GF-D8 (cell line): ENCODE measurements around the gene MBLAC1.

ENCODE experiments used
- DNase-seq: peaks from one replicate; lab custom pipeline; 2025; lab: John Stamatoyannopoulos, UW

The MBLAC1 gene

DNA sequence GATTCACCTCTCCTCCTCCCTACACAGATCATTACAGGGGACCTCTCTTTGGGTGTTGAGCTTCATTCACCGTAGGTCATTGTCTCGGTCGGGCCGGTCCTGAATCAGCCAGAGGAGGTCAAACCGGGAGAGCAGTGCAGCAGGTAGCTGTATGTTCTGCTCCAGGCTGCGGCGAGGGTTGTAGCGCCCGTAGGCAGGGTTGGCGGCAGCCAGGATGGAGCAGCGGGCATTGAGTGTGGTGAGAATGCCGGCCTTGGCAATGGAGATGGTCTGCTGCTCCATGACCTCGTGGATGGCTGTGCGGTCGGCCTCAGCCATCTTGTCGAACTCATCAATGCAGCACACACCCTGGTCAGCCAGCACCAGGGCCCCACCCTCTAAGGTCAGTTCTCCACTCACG lies 31.1 kb upstream of the MBLAC1 start:
- no peak for DNase-seq

GRCh38 chr7:100098913-100099312 lies 27.9 kb upstream of the MBLAC1 start:
- DNase-seq, result no peak

GRCh38 chr7:100099452-100099851 lies 27.3 kb upstream of the MBLAC1 start:
- DNase-seq, result no peak

- peak; percentile 80 for DNase-seq
Observed at GRCh38 chr7:100100420-100101015, 26.2 kb upstream of the MBLAC1 start.

GRCh38 chr7:100101016-100101862 lies 25.5 kb upstream of the MBLAC1 start, which contains the start of the genes AP4M1 and MCM7:
Gene AP4M1, plus strand, starts transcription at chr7:100101643. Its CDS starts 72 bp downstream, at chr7:100101715.
Gene MCM7, minus strand, starts transcription at chr7:100101397. Its CDS starts 103 bp downstream, at chr7:100101294.
- peak; percentile 98 for DNase-seq

GRCh38 chr7:100102950-100103840 lies 23.6 kb upstream of the MBLAC1 start:
- no peak for DNase-seq

DNA sequence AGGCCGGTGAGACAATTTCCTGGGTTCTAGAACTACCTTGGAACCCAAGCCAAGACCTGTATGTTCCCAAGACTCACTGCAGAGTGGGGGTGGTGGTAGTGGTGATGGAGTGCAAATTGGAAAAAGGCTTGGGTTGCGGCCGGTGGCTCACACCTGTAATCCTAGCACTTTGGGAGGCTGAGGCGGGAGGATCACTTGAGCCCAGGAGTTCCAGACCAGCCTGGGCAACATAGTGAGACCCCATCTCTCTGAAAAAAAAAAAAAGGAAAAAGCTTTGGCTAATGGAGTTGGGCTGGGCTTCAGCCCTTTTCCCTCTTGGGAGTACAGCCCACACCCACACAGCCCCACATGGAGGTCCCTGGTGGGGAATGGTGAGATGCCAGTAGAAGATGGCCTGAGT lies 21.2 kb upstream of the MBLAC1 start:
- no peak for DNase-seq

DNA sequence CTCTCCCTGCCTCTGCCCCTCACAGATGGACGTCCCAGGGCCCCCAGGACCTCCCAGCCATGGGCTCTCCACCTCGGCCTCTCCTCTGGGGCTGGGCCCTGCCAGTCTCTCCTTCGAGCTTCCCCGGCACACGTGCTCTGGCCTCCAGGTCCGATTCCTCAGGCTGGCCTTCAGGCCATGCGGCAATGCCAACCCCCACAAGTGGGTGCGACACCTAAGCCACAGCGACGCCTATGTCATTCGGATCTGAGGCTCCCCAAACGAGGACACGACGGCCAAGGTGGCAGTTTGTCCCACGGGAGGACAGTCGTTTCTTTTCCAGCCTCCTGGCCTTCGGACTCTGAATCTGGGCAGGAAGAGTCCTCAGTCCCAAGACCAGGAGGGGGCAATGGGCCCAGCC lies 20.1 kb upstream of the MBLAC1 start:
- no peak for DNase-seq

DNA sequence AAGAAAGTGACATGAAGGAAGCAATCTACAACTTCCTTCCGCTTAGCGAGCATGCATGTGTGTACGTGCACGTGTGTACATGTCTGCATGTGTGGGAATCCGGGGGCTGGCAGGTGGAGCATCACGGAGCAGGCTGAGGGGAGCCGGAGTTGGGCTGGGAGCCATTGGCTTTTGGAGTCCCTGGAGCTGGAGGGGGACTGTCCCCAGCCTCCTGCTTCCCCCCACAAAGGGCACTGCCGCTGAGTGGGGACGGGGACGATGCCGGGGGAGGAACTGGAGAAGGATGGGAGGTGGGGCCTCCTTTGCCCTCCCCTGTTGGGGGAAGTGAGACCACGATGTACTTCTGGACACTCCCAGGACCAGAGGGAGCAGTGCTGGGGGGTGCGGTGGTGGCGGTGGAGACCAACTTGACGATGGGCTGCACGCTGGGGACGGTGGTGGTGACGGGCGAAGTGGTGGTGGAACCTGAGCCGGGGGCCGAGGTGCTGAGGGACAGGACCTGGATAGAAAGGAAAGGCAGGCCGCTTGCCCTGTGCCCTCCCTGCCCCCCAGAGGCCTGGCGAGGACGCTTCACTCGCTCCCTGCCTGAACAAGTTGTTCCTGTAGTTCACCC lies 19.5 kb upstream of the MBLAC1 start:
- no peak for DNase-seq

- DNase-seq, result no peak
Observed at GRCh38 chr7:100107890-100108289, 18.9 kb upstream of the MBLAC1 start.

- DNase-seq, result no peak
Observed at GRCh38 chr7:100109521-100110163, 17.1 kb upstream of the MBLAC1 start.

DNA sequence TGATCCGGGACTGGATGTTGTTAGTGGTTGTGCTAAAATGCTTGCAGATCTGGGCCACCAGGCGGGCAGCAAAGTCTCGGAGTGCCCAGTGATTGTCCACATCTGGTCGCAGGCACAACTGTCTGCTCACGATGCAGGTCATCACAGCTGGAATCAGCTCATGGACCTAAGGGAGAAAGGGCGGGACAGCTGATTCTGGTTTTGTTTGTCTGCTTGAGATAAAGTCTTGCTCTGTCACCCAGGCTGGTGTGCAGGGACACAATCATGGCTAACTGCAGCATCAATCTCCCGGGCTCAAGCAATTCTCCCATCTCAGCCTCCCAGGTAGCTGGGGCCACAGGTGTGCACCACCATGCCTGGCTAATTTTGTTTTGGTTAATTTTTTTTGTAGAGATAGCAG lies 15.6 kb upstream of the MBLAC1 start:
- DNase-seq, result no peak

- peak; percentile 28 for DNase-seq
Observed at GRCh38 chr7:100111914-100112313, 14.9 kb upstream of the MBLAC1 start.

DNA sequence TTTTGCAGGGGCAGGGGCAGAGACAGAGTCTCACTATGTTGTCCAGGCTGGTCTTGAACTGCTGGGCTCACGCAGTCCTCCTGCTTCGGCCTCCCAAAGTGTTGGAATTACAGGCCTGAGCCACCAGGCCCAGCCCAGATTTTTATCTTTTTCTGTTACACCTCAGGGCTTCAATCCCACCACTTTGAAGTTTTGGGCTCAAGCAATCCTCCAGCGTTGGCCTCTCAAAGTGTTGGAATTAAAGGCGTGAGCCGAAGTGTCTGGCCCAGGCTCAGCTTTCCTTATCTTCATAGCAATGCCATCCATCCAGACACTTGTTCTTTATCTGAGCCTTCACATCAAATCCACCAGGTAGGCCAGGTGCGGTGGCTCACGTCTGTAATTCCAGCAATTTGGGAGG lies 11.7 kb upstream of the MBLAC1 start:
- no peak for DNase-seq

DNA sequence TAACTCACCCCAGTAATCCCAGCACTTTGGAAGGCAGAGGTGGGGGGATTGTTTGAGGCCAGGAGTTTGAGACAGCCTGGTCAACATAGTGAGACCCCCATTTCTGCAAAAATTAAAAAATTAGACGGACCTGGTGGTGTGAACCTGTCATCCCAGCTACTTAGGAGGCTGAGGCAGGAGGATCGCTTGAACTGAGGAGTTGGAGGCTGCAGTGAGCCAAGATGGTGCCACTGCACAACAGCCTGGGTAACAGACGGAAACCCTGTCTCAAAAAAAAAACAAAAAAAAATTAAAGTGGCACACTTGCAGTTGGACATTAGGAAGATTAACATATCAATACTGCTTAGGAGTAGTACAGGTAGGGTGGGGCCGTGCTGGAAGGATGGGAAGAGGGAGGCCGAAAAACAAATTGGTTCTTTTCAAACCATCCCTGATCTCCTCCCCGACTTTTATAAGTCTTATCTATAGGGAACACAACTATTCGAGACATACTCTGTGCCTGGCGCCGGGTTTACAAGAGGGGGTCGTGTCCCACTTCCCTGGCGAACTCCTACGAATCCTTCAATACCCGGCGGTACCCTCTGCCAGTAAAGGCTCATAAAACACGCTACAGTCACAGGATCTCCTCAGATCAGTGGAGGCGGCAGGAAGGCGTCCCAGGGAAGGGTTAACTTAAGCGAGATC lies 8.2 kb upstream of the MBLAC1 start:
- DNase-seq, result no peak

- DNase-seq, result peak; percentile 90
Observed at GRCh38 chr7:100119072-100119969, 7.4 kb upstream of the MBLAC1 start, which contains the start of the genes CNPY4 and TAF6. Gene CNPY4, plus strand, starts transcription at chr7:100119634. Its CDS starts 111 bp downstream, at chr7:100119745. Gene TAF6, minus strand, starts transcription at chr7:100119358. Its CDS starts 5,149 bp downstream, at chr7:100114209.

GRCh38 chr7:100119970-100120732 lies 6.6 kb upstream of the MBLAC1 start:
- peak; percentile 21 for DNase-seq

- no peak for DNase-seq
Observed at GRCh38 chr7:100120733-100121036, 6.1 kb upstream of the MBLAC1 start.

DNA sequence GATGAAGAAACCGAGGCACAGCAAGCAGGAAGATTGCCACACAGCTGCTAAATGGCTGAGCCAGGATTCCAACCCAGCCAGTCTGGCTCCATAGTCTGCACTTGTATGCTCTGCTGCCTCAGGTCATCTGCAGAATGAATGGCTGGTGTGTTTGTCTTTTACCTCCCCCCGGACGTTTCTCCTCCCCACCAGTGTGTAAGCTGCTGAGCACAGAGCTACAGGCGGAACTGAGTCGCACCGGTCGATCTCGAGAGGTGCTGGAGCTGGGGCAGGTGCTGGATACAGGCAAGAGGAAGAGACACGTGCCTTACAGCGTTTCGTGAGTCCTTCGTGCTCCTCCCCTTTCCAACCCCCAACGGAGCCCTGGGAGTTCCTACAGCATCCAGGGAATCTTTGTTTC lies 4.7 kb upstream of the MBLAC1 start:
- no peak for DNase-seq
